GM21515 (cell line): ENCODE measurements around the gene CDR2.

Source experiments
- ATAC-seq: cut with Tn5 transposase; IDR thresholded peaks from one replicate; pipeline ENCODE4 v1.9.1; 2021; ENCODE audit not compliant: unreplicated experiment

Gene CDR2

GRCh38 chr16:22325598-22326368, 48.6 kb downstream of the CDR2 start:
- no peak for ATAC-seq

DNA sequence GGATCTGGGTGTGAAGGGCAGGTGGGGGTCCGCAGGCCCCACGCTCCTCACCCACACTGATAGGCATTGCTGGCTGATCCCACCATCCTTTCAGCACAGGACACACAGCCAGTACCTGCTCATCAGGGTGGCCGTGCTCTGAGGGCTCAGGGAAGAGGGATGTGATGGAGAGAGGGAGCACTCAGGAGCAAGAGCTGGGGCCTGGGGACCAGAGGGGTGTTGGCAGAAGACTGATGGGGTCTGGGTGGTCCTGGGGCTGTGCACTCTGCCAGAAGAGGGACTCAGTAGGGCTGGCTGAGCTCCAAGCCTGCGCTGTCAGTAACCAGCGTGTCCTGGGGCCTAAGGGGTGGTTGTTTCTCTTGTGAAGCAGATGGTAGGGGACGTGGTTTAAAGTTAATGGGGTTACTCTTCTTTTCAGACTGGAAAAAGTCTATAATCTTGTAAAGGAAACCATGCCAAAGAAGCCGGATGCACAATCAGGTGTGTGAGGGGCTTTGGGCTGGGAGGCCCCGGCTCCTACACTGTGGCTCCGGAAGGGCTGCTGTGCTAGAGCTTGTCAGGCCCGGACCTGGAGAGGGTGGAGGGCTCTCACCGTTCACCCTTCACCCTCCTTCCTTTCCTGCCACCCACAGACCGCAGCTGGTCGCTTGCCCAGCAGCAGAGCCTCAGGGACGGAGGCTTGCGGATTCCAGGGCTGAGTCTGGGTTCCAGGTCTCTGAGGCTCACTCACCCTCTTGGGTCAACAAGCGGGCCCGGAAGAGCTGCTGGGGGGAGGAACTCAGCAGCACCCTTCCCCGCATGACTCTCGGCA, 49.4 kb downstream of the CDR2 start:
- ATAC-seq: no peak

- no peak for ATAC-seq
These were observed 50.2 kb downstream of the CDR2 start for GRCh38 chr16:22323959-22324786.

DNA sequence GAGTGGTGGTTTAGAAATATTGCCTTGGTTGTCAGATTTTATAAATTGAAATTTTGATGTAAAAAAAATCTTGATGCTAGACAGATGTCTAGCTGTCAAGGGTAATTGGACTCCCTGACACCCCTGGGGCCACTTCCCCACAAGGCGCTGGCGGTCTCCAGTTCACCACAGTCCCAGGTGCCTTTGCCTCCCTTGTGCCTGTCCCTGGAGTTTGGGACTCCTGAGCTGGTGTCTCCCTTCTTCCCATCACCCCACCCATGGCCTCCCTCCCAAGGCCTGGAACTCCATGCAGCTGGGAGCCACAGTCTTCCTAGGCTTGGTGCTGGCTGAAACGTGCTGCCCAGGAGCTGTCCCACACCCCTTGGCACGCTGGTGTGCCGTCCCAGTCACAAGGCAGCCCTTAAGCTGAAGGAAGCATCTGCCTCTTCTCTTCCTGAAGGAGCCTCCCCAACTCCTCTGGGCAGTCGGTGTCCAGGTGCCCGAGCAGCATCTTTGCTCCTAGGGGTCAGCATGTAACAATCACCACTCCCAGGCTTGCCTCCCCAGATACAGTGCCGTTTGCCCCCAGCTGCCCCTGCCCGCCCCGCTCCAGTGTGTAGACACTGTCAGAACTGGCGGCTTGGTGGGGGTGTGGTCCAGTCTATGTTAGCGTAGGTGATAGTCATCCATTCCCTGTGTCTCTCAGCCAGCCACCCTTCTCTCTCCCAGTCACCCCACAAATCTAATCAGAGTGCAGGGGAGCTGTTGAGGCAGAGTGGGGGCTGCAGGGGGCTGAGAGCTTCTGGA, 51.1 kb downstream of the CDR2 start:
- no peak for ATAC-seq

- ATAC-seq: no peak
These were observed 51.7 kb downstream of the CDR2 start for GRCh38 chr16:22322741-22323140.

DNA sequence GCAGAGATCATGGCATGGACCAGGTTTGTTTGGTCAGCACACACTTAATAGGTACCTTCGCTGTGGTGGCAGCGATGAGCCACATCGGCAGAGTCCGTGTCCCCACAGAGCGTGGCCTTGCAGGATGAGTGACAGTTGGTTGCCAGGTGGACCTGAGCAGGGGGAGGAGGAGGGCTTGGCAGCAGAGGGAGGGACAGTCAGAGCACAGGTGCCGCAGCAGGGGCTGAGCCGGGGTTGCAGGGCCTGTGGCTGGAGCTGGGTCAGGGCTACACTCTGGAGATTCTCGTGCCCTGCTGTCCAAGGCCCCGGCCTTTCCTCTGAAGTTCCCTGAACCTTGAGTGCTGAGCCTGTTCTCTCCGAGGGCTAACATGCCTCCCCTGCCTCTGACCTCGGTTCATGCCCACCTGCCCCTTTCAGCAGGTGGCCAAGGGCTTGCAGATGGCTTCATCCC, 52.4 kb downstream of the CDR2 start:
- no peak for ATAC-seq

GRCh38 chr16:22321340-22322001, 52.9 kb downstream of the CDR2 start:
- no peak for ATAC-seq

GRCh38 chr16:22320572-22321339, 53.7 kb downstream of the CDR2 start:
- no peak for ATAC-seq

DNA sequence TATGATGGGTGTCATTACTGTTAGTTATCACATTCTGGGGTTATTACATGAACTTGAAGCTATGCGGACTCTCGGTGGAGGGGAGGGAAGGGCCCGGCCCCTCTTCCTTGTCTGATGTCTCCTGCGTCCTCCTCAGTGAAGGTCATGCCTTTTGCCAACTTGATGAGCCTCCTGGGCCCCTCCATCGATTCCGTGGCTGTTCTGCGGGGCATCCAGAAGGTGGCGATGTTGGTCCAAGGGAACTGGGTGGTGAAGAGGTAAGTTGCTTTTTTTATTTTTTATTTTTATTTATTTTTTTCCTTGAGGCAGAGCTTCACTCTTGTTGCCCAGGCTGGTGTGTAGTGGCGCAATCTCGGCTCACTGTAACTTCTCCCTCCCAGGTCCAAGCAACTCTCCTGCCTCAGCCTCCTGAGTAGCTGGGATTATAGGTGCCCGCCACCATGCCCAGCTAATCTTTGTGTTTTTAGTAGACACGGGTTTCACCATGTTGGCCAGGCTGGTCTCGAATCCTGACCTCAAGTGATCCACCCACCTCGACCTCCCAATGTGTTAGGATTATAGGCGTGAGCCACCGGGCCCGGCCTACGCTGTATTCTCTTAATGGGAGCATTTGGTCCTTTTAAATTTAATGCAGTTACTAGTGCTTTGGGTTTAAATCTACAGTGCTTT, 55.6 kb downstream of the CDR2 start:
- ATAC-seq: no peak

GRCh38 chr16:22317625-22318024, 56.8 kb downstream of the CDR2 start:
- no peak for ATAC-seq

DNA sequence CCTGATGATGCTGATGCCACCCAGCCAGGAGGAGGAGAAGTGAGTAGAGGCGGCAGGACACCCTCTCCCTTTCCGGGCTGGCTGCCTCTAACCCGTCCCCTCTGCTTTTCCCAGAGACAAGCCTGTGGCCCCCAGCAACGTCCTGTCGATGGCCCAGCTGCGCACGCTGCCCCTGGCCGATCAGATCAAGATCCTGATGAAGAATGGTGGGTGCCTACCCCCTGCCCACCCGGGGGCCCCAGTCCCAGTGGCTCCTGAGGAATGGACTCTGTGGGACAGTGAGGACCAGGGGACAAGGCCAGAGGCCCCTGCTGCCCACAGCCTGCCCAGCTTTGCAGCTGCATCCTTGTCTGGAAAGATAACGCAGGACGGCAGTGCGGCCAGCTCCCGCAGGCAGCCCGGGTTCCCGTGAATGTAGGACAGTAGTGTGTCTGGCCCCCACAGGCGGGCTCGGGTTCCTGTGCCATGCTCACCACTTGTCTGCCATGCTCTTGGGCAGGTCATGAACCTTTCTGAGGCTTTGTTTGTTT, 57.4 kb downstream of the CDR2 start:
- no peak for ATAC-seq

- no peak for ATAC-seq
These were observed 58.0 kb downstream of the CDR2 start for GRCh38 chr16:22316411-22316811.

- no peak for ATAC-seq
These were observed 58.4 kb downstream of the CDR2 start for GRCh38 chr16:22315979-22316378.

- ATAC-seq: no peak
These were observed 59.5 kb downstream of the CDR2 start for GRCh38 chr16:22314661-22315626.

DNA sequence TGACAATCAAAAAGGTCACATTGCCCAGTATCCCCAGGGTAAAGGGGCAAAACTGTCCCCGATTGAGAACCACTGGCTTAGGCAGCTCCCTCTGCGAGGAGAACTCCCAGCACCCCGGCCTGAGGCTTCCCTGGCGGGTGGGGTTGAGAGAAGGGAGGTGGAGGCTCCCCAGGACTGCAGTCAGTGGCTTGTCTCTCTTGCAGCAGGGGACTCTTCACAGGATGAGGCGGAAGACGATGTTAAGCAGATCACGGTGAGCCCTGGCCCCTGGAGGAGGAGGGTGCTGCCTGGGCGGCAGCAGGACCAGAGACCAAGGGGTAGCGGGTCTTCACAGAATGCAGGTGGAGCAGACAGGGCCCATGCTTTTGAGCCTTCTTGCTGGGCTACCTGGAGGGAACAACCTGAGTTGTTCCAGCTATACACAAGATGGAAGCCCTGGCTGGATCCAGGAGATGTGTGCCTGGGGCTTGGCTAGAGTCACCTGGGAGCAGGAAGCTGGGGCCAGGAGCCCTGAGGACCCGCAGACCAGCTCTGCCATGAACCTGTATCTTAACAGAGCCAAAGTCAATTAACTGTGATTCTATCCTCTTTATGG, 60.4 kb downstream of the CDR2 start:
- ATAC-seq: no peak

- ATAC-seq: no peak
These were observed 61.3 kb downstream of the CDR2 start for GRCh38 chr16:22312897-22313781.
